ENCODE data around the gene PPL.
"Not testable (repeated sequence)": the region's sequence is repeated elsewhere in the genome, so short reads cannot be mapped to it uniquely, and the experiment has no call there.

PPL gene

DNA sequence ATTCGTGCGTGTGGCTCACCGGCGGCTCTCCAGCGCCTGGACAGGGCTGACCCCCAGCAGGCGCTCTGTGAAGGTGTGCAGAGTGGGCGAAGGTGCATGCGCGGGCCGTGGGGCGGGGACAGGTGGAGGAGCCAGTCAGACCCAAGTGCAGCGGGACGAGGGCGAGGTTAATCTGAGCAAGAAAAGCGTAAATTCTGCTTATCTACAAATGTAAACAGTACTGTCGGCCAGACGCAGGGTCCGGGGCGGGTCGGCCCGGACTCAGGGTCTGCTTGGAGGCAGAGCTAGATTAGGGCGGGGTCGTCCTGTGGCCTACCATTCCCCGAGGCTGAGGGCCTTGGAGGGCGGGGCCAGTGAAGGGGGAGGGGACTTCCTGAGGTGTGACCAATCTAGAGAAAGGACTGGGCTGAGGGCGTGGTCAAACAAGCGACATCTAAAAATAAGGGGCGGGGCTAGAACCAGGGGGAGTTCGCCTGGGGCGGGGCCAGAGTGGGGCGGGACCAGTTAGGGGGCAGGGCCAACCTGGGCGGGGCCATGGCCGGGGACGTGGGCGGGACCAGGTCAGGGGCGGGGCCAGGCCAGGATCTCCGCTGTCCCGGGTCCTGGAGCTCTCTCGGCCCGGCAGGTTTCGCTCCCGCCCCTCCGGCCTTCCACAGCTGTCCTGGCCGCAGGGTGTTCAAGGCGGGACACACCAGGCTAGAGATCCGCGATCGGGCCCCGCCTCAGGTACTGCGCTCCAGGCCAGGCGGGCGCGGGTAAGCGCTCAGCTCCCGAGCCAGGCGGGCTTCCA is 21.0 kb upstream of the PPL start, which contains the start of gene SEC14L5:
SEC14L5 (plus strand) TSS at position 611 of the 790 bp plus-strand sequence. CDS start 994 bp downstream, outside the sequence.
- peak; percentile 77 to 91 (median 88) for DNase-seq

DNA sequence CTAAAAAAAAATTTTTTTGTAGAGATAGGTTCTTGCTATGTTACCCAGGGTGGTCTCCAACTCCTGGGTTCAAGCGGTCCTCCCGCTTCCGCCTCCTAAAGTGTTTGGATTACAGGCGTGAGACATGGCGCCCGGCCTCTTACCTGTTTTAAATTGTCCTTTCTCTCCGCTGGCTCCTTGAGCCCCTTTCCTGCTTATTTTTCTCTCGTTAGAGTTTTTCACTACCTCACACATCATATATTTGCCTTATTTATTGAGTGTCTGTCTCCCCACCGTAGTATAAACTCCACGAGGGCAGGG is 20.4 kb upstream of the PPL start:
- no peak for DNase-seq

DNA sequence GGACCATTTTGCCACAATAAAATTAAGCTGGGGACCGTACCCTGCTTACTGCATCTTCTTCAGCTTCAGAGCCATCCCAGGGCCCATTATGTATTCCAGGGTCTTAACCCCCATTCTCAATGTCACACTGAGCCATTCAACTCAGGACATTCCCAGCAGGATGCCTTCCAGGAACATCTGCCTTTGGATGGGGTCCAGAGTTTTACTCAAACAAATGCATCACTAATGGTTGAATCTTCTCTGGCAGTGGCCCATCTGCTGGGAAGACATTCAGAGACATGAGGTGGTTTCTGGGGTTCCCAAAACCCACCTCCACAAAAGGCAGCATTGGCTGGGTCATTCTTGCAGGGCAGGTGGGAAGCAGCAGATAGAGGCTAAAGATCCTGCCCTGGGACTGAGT is 17.8 kb upstream of the PPL start:
- no peak for DNase-seq

DNA sequence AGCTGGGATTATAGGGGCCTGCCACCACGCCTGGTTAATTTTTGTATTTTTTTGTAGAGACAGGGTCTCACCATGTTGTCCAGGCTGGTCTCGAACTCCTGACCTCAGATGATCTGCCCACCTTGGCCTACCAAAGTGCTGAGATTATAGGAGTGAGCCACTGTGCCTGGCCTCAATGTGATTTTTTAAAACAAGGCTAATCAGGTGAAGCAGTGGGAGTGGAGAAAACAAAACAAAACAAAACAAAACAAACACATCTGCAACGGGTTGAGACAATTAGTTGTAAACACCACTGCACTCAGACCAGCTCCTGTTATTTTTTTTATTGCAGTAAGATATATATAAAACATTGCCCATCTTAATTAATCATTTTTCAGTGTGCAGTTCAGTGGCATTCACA is 14.6 kb upstream of the PPL start:
- not testable (repeated sequence) for DNase-seq

DNA sequence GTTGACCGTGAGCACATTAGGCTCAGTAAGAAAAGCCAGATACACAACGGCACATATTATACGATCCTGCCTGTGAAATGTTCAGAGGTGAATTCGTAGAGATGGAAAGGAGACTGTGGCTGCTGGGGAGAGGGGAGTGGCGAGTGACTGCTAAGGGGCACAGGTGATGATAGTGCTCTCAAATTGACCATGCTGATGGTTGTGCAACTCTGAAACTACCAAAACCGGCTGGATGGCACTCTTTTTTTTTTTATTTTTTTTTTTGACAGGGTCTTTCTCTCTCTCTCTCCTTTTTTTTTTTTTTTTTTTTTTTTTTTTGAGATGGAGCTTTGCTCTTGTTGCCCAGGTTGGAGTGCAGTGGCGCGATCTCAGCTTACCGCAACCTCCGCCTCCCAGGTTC is 13.0 kb upstream of the PPL start:
- no peak for DNase-seq

DNA sequence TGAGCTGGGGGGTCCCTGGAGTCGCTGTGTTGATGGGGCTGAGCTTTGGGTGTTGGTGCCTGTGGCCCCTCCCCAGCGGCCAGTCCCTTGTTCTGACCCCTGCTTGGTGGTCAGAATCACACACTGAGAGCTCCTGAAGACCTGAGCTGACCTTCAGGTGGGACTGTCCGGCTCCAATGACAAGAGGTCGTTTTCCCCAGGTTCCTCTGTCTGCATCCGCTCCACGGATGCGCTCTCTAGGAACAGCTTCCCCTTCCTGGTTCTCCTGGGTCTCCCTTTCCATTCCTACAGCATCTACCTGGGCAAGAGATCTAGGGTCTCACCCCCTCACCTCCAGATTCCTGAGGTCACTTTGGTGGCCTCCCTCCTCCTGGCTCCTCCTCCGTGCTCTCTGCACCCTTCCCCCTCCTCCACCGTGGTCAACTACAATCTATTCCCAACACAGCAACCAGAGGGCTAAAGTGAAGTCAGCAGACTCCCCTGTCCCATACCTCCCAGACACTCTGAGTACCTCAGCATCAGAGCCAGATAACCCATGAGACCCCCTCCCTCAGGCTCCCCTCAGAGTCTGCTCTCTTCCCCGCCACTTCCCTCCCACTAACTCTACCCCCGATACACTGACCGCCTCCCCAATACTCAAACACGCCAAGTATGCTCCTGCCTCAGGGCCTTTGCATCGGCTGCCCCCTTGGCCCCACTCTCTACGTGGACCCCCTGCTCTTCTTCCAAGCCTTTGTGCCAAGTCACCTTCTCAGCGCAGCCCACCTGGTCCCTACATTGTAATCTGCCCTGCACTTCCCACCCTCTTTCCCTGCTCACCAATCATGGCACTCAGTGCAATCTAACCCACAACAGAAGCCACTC is 12.2 kb upstream of the PPL start:
- DNase-seq, result no peak

DNA sequence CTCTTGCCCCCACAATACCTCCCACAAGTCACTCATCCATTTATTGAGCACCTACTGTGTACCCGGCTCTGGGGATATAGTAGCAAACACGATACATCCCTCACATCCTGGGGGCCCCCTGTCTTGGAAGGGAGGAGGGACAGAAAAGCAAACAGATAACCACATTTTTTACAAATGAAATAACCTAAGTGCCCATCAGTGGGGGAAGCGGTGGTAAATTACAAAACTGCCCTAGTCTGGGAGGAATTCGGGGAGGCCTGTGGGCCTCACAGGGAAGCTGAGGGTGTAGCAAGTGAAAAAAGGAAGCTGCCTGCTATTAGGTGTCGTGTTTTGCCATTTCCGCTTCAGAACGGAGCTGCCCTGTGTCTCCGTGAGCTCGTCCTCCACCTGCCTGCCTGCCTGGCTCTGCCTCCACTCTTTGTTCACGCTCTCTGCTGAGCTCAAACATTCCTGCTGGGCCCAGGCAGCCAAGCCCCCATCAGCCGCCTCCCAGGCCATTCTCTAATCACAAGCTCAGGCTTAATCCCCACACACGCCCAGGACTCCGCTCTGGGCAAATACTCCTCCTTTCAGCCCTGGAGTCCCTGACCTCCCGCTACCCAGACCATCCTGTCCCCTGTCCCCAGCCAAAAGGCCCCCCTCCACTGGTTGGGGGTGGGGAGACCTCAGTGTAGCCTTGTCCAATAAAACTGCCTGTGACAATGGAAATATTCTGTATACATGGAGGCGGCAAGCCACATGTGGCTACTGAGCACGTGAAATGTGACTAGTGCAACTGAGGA is 11.0 kb upstream of the PPL start:
- DNase-seq, result no peak

DNA sequence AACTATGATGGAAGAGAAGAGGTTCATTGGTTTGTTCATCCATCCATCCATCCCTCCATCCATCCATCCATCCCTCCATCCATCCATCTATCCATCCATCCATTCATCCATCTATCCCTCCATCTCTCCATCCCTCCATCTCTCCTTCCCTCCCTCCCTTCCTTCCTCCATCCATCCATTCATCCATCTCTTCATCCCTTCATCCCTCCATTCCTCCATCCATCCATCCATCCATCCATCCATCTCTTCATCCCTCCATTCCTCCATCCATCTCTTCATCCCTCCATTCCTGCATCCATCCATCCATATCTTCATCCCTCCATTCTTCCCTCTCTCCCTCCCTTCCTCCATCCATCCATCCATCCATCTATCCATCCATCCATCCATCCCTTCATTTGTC is 10.0 kb upstream of the PPL start:
- DNase-seq, result no peak

DNA sequence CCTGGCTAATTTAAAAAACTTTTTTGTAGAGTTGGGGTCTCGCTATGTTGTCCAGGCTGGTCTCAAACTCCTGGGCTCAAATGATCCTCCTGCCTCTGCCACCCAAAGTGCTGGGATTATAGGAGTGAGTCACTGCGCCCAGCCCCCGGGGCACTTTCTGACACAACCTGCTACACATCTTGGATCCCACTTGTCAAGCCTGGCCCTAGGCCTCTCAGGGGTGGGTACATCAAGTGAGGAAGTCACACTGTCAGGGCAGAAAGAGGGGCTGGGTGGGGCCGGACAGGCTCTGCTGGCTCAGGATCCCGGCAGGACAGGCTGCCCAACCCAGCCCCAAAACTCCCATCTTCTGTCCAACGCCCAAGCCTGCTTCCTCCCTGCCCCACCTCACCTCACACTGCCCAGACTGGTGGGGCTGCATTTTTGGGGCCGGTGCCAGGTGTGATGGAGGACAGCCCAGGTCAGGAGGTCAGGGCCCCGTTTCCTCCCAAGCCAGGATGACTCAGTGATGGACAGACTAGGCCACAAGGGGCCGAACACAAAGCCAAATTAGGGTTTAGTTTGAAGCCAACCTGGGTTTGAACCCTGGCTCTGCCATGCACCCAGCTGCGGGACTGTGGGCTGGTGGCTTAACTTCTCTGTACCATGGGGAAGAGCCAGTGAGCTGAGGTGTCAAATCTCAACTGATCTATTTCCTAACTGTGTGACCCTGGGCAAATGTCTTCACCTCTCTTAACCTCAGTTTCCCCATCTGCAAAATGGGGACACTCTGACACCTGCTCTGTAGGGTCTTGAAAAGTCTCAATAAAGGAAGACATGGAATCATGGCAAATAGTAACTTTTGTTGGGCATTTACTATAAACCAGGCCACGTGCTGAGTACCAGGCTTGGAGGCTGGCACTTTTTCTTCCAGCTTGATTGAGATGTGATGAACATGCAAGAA is 8.9 kb upstream of the PPL start:
- DNase-seq, result no peak

DNA sequence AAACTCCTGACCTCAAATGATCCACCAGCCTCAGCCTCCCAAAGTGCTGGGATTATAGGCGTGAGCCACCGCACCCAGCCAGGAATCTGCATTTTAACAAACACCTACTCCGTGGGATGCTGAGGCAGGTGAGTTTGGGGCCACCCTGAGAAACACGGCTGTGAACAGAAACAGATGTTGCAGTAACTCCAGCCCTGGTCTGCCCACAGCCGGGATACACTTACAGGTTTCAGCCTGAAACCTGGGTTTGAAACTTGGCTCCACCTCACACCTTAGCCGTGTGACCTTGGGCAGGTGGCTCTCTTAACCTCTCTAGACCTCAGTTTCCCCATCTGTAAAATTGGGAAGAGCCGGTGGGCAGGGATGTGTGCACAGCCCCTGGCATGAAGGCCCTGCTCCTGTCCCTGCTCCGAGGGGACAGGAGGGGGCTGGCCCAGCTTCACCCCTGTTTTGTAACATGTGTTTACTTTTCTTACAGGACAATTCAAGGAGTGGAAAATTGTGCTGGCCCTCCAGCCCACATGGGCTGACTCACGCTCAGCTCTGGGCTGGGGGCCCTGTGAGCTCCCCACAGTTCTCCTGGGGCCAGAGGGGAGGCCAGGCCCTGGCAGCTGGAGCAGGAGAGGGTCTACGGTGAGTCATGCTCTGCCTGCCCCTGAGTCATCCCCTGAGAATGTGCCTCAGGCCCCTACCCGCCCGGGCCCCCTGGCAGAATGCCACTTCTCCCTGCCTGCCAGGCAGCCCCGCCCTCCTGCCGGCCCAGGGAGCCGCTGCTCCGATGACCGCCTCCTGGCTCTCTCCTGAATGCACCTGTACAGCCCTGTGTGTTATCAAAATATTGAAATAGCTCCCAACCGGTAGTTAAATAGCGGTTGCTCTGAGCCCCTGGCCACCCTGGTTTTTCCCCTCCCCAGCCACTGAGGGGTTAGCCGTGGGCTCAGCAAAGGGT is 7.7 kb upstream of the PPL start:
- DNase-seq, result no peak

DNA sequence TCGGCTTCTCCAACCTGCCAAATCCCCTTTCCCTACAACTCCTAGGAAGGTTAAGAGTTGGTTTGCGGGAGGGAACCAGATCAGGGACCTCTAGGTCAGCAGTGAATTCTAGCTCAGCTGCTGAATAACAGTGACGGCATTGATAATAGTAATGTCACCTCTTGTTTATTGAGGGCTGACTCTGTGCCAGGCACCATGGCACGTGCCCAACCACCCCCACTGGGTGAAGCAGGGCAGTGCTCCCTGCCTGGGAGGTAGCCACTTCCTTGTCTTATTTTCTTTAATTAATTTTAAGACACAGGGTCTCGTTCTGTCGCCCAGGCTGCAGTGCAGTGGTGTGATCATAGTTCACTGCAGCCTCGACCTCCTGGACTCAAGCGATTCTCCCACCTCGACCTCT is 5.5 kb upstream of the PPL start:
- no peak for DNase-seq

DNA sequence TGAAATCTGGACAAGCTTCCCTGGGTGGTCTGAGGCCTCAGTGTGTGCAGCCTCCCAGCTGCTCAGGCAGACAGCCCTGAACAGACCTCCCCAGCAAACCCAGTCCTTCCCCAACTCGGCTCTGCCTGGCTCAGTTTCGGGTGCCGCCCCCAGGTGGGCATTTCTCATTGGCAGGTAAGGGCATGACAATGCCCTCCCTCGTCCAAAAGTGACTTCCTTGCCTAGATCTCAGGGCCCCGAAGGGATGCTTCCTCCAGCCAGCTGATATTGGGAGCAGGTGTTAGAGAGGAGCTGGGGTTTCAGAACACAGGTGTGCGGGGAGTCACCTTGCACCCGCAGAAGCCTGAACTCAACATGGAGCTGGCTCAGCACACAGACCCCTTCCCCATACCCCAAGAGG is 3.8 kb upstream of the PPL start:
- DNase-seq, result no peak

DNA sequence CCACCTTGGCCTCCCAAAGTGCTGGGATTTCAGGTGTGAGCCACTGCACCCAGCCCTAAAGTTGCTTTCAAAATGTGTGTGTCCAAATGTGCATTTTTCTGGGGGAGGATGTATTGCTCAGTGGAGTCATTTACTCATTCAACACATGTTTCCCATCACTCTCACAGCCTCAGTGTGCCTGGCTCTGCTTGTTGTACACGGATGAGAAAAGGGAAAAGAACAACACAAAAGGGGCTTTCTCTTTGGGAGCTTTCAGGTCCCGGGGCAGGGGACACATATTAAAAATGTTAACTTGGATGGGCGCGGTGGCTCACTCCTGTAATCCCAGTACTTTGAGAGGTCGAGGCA is 1.7 kb upstream of the PPL start:
- DNase-seq, result no peak

DNA sequence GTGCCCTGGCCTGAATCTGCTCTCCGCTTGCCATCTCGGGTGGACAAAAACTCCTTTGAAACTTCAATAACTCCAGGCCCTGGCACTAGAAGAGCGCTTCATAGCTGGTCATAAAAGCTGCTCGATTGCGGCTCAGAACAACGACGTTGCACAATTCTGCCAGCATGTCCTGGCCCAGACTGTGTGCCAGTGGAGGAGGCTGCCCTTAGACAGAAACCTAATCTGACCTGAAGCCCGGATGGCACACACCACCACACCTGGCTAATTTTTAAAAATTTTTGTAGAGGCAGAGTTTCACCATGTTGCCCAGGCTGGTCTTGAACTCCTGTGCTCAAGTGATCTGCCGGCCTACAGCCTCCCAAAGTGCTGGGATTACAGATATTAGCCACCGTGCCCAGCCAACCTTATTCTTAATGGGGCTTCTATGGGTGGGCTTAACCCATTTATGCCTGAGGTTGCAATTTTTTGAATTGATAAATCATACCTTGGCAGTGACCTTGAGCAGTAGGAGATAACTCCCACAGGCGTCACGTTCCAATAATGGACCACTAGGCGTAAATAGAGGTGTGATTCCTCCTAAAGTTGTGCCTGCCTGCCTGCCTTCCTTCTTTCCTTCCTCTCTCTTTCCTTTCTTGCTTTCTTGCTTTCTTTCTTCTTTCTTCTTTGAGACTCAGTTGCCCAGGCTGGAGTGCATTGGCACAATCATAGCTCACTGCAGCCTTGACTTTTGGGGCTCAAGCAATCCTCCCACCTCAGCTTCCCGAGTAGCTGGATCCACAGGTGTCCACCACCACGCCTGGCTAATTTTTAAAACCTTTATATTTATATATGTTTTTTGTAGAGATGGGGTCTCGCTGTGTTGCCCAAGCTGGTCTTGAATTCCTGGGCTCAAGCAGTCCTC is 1.1 kb upstream of the PPL start:
- no peak for DNase-seq

DNA sequence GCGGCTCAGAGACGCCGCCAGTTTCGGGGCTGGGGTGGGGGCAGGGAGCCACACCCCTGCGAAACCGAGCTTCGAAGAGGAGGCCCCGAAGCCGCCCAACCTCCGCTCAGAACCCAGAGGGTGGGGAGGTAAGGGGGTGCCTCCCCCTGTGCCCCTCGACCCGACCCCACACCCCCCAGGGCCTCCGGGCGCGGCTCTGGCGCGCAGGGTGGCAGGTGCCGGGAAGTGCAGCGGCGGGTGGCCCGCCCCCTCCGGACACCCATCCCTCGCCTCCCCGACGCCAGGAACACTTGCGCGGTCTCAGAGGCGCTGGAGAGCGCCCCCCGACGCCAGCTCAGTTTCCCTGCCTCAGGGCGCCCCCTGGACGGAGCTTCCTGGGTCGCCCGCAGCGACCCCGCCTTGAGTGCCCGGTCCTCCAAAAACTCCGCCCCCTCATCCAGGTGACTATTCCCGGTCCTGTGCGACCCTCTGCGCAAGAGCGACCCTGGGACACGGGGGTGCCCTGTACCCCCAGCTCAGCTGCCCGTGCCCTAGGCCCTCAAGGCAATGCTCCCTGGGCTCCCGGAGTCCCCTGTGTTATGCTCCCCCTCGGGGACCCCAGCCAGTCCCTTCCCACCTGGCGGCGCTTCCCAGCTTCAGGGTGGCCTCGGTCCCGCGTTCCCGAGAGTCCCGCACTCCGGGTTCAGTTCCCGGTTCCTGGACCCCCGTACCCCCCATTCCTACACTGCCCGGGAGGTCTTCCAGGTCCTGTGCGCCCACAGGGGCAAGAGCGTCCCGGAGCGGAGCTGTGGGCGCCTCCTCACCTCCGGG is 562 bp downstream of the PPL start:
- no peak for DNase-seq

DNA sequence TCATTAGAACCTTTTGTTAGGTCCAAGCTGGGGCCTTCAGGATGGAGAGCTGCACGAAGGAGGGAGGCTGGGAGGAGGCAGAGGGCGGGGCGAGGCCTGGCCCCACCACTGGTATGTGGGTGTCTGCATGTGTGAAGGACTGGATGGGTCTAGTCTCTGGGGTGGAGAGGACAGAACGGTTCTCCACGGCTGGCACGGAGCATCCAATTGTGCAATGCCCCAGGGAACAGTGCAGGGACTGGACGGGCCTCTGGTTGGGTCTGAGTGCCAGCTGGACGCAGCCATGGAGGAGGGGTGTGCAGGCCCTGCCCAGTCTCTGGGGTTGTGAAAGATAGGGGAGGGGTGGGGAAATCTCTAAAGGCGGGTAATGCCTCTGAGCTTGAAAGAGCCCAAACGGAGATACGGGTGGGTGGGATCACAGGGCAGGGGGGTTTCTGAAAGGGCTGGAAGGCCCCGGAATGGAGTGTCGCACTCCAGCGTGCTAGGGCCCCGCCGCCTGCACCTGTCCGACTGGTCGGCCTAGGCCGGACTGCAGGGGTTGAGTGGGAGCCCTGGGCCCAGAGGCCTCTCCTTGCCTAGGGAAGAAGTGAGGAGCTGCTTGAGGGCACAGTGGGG is 1.6 kb downstream of the PPL start:
- no peak for DNase-seq

DNA sequence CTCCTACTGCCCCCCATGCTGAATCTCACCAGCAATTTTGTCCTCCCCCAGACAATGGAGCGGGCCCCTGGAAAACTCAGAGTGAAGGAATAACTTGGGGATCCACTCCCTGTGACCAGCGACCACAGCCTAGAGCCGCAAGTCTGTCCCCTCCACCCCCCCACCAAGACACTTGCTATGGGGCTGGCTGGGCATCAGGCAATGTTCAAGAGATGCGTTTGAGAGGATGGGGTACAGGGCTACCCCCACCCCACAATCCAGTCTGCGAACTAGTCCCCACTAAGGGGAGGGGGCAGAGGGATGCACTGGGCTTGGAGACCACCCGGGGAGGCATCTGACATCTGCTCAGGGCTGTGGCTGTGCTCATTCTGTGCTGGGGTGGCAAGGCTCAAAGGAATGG is 2.4 kb downstream of the PPL start:
- no peak for DNase-seq

DNA sequence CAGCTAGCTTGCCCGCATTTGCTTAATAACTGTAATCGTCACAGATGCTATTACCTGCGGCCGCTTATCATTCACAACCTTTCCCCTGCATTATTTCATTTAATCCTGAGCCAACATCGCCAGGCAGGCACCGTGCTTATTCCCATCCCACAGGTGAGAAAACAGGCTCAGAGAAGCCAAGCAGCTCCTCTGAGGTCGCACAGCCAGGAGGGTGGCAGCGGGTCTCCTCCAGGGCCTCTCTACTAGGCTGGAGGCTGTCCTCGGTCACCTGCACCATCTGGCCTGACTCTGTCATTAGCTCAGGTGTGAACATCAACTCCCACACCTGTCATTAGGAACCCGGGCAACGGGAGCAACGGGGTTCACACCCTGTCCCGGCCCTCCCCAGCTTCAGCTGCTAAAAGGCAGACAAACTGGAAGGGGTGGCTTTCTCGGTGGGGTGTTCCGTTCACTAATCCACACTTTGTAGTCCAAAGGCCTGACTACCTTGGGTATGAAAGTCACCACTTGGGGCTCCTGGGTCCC is 3.0 kb downstream of the PPL start:
- DNase-seq, result no peak

DNA sequence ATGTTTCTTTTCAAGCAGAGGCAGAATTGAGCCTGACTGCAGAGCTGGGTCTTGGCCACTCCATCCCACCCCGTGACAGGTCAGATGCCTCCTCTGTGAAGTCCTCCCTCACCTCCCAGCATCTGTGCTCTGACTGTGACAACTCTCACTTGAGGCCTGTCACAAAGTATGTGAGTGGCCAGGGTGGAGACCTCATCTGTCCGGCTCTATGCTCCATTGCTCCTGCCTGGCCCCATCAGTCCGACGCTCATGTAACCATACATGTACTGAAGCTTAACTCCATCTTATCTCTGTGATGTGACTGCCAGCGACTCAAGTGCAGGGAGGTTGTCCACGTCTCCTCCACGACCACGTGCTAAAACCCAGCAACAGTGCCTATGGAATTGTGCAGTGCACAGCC is 3.5 kb downstream of the PPL start:
- DNase-seq, result no peak
